ENCODE data around the gene TMEM62.

Gene TMEM62

GRCh38 chr15:43184407-43185124 lies 51.2 kb downstream of the TMEM62 start:
- DNase-seq (ENCODE audit: low read depth) = no peak
- peak overlapping the region; percentile 89 for H3K4me3 ChIP-seq (ENCODE audit: low read length)
- TF ChIP-seq, protein P1, sequence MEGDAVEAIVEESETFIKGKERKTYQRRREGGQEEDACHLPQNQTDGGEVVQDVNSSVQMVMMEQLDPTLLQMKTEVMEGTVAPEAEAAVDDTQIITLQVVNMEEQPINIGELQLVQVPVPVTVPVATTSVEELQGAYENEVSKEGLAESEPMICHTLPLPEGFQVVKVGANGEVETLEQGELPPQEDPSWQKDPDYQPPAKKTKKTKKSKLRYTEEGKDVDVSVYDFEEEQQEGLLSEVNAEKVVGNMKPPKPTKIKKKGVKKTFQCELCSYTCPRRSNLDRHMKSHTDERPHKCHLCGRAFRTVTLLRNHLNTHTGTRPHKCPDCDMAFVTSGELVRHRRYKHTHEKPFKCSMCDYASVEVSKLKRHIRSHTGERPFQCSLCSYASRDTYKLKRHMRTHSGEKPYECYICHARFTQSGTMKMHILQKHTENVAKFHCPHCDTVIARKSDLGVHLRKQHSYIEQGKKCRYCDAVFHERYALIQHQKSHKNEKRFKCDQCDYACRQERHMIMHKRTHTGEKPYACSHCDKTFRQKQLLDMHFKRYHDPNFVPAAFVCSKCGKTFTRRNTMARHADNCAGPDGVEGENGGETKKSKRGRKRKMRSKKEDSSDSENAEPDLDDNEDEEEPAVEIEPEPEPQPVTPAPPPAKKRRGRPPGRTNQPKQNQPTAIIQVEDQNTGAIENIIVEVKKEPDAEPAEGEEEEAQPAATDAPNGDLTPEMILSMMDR (conservative IDR thresholded peaks at IDR 0.05; ENCODE audit: low read length) = no peak

DNA sequence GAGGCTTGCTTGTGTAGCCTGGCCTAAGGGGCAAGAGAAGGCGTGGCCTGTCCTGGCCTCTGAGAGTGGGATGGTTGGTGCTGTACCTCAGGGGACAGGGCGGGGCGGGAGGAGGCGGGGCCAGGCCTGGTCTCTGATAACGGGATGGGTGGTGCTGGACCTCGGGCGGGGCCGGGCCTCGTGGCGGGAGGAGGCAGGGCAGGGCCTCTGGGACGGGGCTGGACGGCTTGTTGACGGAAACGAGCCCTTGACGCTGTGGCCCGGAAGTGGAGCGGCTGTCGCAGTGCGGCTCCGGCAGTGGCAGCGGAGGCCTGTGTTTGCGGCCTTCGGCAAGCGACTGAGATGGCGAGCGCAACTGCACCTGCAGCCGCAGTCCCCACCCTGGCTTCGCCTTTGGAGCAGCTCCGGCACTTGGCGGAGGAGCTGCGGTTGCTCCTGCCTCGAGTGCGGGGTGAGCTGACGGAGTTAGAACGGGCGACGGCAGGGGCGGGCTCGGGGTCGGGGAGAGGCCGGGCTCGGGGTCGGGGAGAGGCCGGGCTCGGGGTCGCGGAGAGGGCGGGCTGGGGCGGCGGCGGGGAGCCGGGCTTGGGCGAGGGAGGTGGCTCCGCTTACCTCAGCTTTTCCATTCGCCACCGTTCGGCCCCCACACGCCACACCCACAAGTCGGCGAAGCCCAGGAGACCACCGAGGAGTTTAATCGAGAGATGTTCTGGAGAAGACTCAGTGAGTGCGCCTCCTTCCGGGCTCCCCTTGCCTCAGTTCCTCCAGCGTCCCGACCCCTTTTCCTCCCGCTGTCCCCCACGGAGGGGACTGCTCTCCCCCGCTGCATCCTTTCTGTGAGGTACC lies 52.0 kb downstream of the TMEM62 start, which contains the start of gene CCNDBP1:
CCNDBP1 (plus strand) TSS at position 247 of the 846 bp plus-strand sequence; CDS start at position 343, 96 bp downstream.
- peak; percentile 84 for DNase-seq (ENCODE audit: low read depth)
- TF ChIP-seq, protein P1 (conservative IDR thresholded peaks at IDR 0.05; ENCODE audit: low read length) = peak; percentile 52
- H3K4me3 ChIP-seq (ENCODE audit: low read length) = peak within 1 kb of the TSS; percentile 89

DNA sequence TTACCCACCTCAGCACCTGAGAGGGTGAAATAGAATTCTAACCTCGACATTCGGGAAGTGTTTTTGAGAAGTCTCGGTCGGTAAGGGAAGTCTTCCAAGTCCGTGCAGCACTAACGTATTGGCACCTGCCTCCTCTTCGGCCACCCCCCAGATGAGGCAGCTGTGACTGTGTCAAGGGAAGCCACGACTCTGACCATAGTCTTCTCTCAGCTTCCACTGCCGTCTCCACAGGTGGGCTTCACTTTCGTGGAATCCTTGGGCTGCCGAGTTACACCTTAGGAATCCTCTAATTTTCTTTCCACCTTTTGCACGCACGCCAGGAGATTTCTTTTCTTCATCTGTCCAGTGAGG lies 52.6 kb downstream of the TMEM62 start:
- peak overlapping the region; percentile 89 for H3K4me3 ChIP-seq (ENCODE audit: low read length)
- TF ChIP-seq, protein P1 (conservative IDR thresholded peaks at IDR 0.05; ENCODE audit: low read length) = no peak
- peak; percentile 6 for DNase-seq (ENCODE audit: low read depth)

DNA sequence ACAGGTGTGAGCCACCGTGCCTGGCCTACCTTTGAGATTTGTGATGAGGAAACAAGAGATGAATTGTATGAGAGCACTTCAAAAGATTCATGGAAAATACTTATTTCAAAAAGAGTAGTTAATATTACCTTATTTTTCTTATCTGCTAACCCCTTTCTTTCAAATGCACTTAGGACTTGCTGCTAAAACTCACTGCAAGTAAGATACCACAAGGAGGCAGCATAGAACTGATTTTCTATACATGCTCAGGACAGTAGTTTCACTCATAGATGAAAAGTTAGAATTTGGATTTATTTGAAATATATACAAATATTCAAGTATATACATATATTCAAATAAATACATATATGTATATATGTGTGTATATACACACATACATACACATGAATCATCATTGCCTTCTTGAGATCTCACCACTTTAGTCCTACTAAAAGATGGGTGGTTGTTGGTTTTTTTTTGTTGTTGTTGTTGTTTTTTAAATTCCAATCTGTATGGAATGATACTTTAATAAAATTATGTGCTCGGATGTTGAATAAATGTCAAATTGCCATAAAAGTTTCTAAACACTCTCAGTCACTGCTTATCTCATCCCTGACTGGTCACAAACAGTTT lies 54.3 kb downstream of the TMEM62 start:
- DNase-seq (ENCODE audit: low read depth) = peak; percentile 72
- TF ChIP-seq, protein P1 (conservative IDR thresholded peaks at IDR 0.05; ENCODE audit: low read length) = peak; percentile 82
- H3K4me3 ChIP-seq (ENCODE audit: low read length) = no peak overlapping the region

DNA sequence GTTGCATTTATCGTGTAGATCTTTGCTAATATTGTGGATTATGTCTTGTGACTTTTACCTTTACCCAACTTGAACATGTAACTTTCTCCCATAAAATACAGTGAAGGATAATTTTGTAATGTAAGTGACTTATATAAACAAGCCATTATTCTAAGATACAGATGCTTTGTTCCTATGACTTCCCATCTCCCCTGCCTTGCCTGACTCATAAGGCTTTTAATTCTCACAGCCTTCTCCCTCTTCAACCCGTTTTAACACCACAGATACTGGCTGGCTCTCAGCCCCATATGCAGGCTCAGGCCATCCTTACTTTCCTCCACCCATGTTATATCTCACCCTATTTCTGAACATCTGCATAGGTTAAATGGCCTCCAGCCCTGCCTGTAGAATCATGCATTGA lies 55.9 kb downstream of the TMEM62 start:
- no peak for DNase-seq (ENCODE audit: low read depth)
- H3K4me3 ChIP-seq (ENCODE audit: low read length) = no peak overlapping the region
- TF ChIP-seq, protein P1 (conservative IDR thresholded peaks at IDR 0.05; ENCODE audit: low read length) = no peak

DNA sequence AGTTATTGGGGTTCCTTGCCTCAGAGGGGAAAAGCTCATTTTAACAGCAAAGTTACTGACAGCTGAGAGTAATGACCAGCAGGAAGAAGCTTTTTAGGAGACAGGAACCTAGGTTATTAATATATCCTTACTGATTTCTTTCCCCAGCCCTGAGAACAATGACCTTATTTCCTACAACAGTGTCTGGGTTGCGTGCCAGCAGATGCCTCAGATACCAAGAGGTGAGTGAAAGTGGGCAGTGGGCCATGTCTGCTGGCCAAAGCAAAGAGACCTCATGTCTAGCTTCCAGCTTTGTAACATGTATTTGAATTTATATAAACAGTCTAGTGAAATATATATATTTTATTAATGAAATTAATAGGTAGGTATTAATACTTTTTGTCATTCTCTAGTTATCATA lies 56.8 kb downstream of the TMEM62 start:
- no peak overlapping the region for H3K4me3 ChIP-seq (ENCODE audit: low read length)
- TF ChIP-seq, protein P1 (conservative IDR thresholded peaks at IDR 0.05; ENCODE audit: low read length) = no peak
- DNase-seq (ENCODE audit: low read depth) = peak; percentile 45

Measured in AG10803 (cell line).